ENCODE measurements around the gene TMEM52.

DNA sequence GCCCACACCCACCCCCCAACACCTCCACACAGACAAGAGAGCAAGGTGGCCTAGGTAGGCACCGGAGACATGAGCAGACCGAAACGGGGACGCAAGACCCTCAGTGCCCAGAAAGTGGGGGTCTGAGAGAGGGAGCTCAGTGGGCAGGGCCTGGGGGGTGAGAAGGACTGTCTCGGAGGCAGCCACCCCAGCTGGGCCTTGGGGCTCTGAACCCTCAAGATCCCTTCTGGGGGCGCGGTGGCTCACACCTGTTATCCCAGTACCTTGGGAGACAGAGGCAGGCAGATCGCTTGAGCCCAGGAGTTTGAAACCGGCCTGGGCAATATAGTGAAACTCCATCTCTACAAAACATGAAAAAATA is 19.1 kb downstream of the TMEM52 start:
- TF ChIP-seq EZH2 (IDR thresholded peaks at IDR 0.05; ENCODE audit: borderline replicate concordance, low read depth, low read length, severe bottlenecking) (no peak), GATA2 (IDR thresholded peaks at IDR 0.05; ENCODE audit: insufficient read depth, insufficient read length, low read depth, low read length) (no peak), MAX (IDR thresholded peaks at IDR 0.05; ENCODE audit: insufficient read depth, insufficient read length) (no peak), CTCF (IDR thresholded peaks at IDR 0.05; ENCODE audit: extremely low read depth in 1 of 2, insufficient read depth in 1 of 2, low read depth in 1 of 2, low read length in 2 of 2) (no peak), POLR2A (IDR thresholded peaks at IDR 0.05; ENCODE audit: low read depth, low read length) (no peak), POLR2AphosphoS5 (IDR thresholded peaks at IDR 0.05; ENCODE audit: insufficient read depth, low read depth, low read length) (no peak), FOS (IDR thresholded peaks at IDR 0.05; ENCODE audit: borderline replicate concordance, insufficient read depth, low read length) (no peak)
